Aorta (tissue), 5 donors: ENCODE results near the gene BTBD10. TPM values are rescaled to one million over a fixed set of nuclear protein-coding genes. Genes with fewer than 3 reads are reported as not detected.

Experiments used
- ATAC-seq: fragments of 200-7000 bp; cut with Tn5 transposase; one replicate; pipeline ENCODE4 v1.9.1; 2022; ENCODE audit warnings: moderate library complexity; ENCODE audit not compliant: low FRiP score
- DNase-seq, 2 donors: peaks; one replicate each; pipeline ENCODE4 v3.0.0-alpha.2; 2020
- H3K27ac ChIP-seq, 2 donors: one replicate each; pipeline ENCODE4 v1.5.1; 2013; ENCODE audit warnings: low read length in 2 of 2, mild to moderate bottlenecking in 2 of 2, moderate library complexity in 2 of 2, control low read depth in 1 of 2, inconsistent platforms in 1 of 2, low read depth in 1 of 2
- H3K27me3 ChIP-seq, 2 donors: one replicate each; pipeline ENCODE4 v1.6.1; 2013; ENCODE audit warnings: control low read depth in 1 of 2, low read length in 1 of 2, mild to moderate bottlenecking in 1 of 2, moderate library complexity in 1 of 2; ENCODE audit not compliant: insufficient read depth in 2 of 2, control insufficient read depth in 1 of 2
- H3K36me3 ChIP-seq, 2 donors: one replicate each; pipeline ENCODE4 v1.6.1; 2013; ENCODE audit warnings: control low read depth in 1 of 2, low read length in 1 of 2, mild to moderate bottlenecking in 1 of 2; ENCODE audit not compliant: insufficient read depth in 2 of 2, control insufficient read depth in 1 of 2
- H3K4me1 ChIP-seq, 2 donors: one replicate each; pipeline ENCODE4 v1.6.1; 2013; ENCODE audit warnings: low read length in 2 of 2, control low read depth in 1 of 2, mild to moderate bottlenecking in 1 of 2, moderate library complexity in 1 of 2; ENCODE audit not compliant: insufficient read depth in 2 of 2, control insufficient read depth in 1 of 2
- H3K4me3 ChIP-seq, 2 donors: one replicate each; pipeline ENCODE4 v1.5.1; 2013; ENCODE audit warnings: low read length in 2 of 2, control low read depth in 1 of 2, mild to moderate bottlenecking in 1 of 2
- H3K9me3 ChIP-seq: one replicate; pipeline ENCODE4 v1.6.1; 2013; ENCODE audit warnings: mild to moderate bottlenecking, low read length; ENCODE audit not compliant: control insufficient read depth
- WGBS, 2 donors: extraction: QIAGEN DNeasy Blood & Tissue Kit; methylation state at CpG; one replicate each; pipeline ENCODE4 v1.1.7; 2013; 5-methylcytosine and 5-hydroxymethylcytosine counted together
- intact Hi-C, 2 donors: fragments of 100-400 bp; cut with DNase I; formaldehyde crosslinking; loops; one replicate each; pipeline versions ENCODE4 v1.14.2 to v1.15.0; 2022
- polyA plus RNA-seq, 2 donors: library from polyadenylated mRNA; stranded (reverse); fragments of 200-250 nt; gene quantifications; one replicate each; pipeline ENCODE4 v1.2.3, GENCODE V29; 2013
- total RNA-seq, 2 donors: library from RNA; stranded (reverse); fragmentation: NEBNext Ultra II Directional; extraction: Animal tissue kit (Norgen Biotek cat#: 25700); gene quantifications; one replicate each; pipeline ENCODE4 v1.2.1, GENCODE V29; 2021
- donor health status: healthy with polysubstance abuse.
- donor health status: Bipolar disorder and iron deficiency.
- donor health status: DM: no; HTN: no; CAD: no.
- donor health status: DM: no; HTN: no; CAD: no.
- donor health status: DM: yes; HTN: yes; CAD: no.

BTBD10 gene
- total and polyA plus RNA-seq, 4 donors: 19.2 to 35.3 (median 29.9) TPM

GRCh38 chr11:13376402-13376801 lies 86.6 kb downstream of the BTBD10 start:
- ATAC-seq (no peak), DNase-seq (no peak)
- Histone ChIP-seq H3K36me3 (peaks cover 3 to 10% of the 10 kb centered on the region in 2 donors), H3K4me1 (peaks cover 0 to 4% of the 10 kb centered on the region in 2 donors), H3K4me3 (no peak overlapping the region), H3K27ac (no peak overlapping the region), H3K27me3 (no peaks in the 10 kb centered on the region), H3K9me3 (no peaks in the 10 kb centered on the region)
- intact Hi-C loops: no loop called here
- 82 to 85% methylated on average over 5 of the region's 5 CpGs for WGBS, 2 donors

- Histone ChIP-seq H3K4me3 (no peak overlapping the region), H3K27me3 (no peaks in the 10 kb centered on the region), H3K27ac (no peak overlapping the region), H3K4me1 (peaks cover 0 to 4% of the 10 kb centered on the region in 2 donors), H3K9me3 (no peaks in the 10 kb centered on the region), H3K36me3 (peaks cover 3 to 10% of the 10 kb centered on the region in 2 donors)
- DNase-seq: no peak
- intact Hi-C loops: no loop called here
- no peak for ATAC-seq
Observed at GRCh38 chr11:13375798-13376197, 87.2 kb downstream of the BTBD10 start.

GRCh38 chr11:13373216-13373615 lies 89.8 kb downstream of the BTBD10 start:
- H3K27me3 ChIP-seq: no peaks in the 10 kb centered on the region
- WGBS, 2 donors: 96 to 97% methylated on average over 2 of the region's 2 CpGs
- no peaks in the 10 kb centered on the region for H3K4me1 ChIP-seq
- no peak overlapping the region for H3K4me3 ChIP-seq
- H3K9me3 ChIP-seq: no peaks in the 10 kb centered on the region
- DNase-seq (no peak), ATAC-seq (no peak)
- intact Hi-C loops: no loop called here
- H3K36me3 ChIP-seq: peaks cover 0 to 16% of the 10 kb centered on the region in 2 donors
- H3K27ac ChIP-seq: no peak overlapping the region

GRCh38 chr11:13368041-13368446 lies 95.0 kb downstream of the BTBD10 start:
- 48 to 51% methylated on average over 5 of the region's 5 CpGs for WGBS, 2 donors
- Histone ChIP-seq H3K4me1 (no peaks in the 10 kb centered on the region), H3K4me3 (no peak overlapping the region), H3K9me3 (no peaks in the 10 kb centered on the region), H3K27me3 (no peaks in the 10 kb centered on the region), H3K36me3 (peaks cover 5 to 10% of the 10 kb centered on the region in 2 donors), H3K27ac (no peak overlapping the region)
- intact Hi-C loops: no loop called here
- no peak for DNase-seq
- no peak for ATAC-seq

- Histone ChIP-seq H3K36me3 (peaks cover 5 to 9% of the 10 kb centered on the region in 2 donors), H3K27ac (no peak overlapping the region), H3K27me3 (no peaks in the 10 kb centered on the region), H3K4me1 (no peaks in the 10 kb centered on the region), H3K4me3 (no peak overlapping the region), H3K9me3 (no peaks in the 10 kb centered on the region)
- intact Hi-C loops: no loop called here
- WGBS, 2 donors: 92% methylated on average over 4 of the region's 4 CpGs
- DNase-seq: no peak
- ATAC-seq: no peak
Observed at GRCh38 chr11:13367115-13367514, 95.9 kb downstream of the BTBD10 start.

GRCh38 chr11:13366266-13367026 lies 96.6 kb downstream of the BTBD10 start:
- no peak overlapping the region for H3K27ac ChIP-seq
- no peaks in the 10 kb centered on the region for H3K9me3 ChIP-seq
- intact Hi-C loops: no loop called here
- no peak for DNase-seq
- no peak for ATAC-seq
- H3K4me3 ChIP-seq: no peak overlapping the region
- peaks cover 7 to 11% of the 10 kb centered on the region in 2 donors for H3K36me3 ChIP-seq
- 92 to 94% methylated on average over 7 of the region's 7 CpGs for WGBS, 2 donors
- no peaks in the 10 kb centered on the region for H3K27me3 ChIP-seq
- no peaks in the 10 kb centered on the region for H3K4me1 ChIP-seq

- Histone ChIP-seq H3K4me3 (no peak overlapping the region), H3K27me3 (no peaks in the 10 kb centered on the region), H3K4me1 (no peaks in the 10 kb centered on the region), H3K27ac (no peak overlapping the region), H3K9me3 (no peaks in the 10 kb centered on the region), H3K36me3 (peaks cover 8% of the 10 kb centered on the region in 2 donors)
- intact Hi-C loops: no loop called here
- WGBS, 2 donors: 84 to 85% methylated on average over 2 of the region's 2 CpGs
- no peak for DNase-seq
- ATAC-seq: no peak
Observed at GRCh38 chr11:13364388-13364787, 98.6 kb downstream of the BTBD10 start.

- DNase-seq (no peak), ATAC-seq (no peak)
- H3K27ac ChIP-seq: no peak overlapping the region
- H3K9me3 ChIP-seq: no peaks in the 10 kb centered on the region
- no peaks in the 10 kb centered on the region for H3K27me3 ChIP-seq
- intact Hi-C loops: no loop called here
- no peaks in the 10 kb centered on the region for H3K4me1 ChIP-seq
- H3K36me3 ChIP-seq: peaks cover 6 to 8% of the 10 kb centered on the region in 2 donors
- 96 to 97% methylated on average over 9 of the region's 9 CpGs for WGBS, 2 donors
- H3K4me3 ChIP-seq: no peak overlapping the region
Observed at GRCh38 chr11:13362596-13363109, 100.4 kb downstream of the BTBD10 start.

- Histone ChIP-seq H3K9me3 (no peaks in the 10 kb centered on the region), H3K27ac (no peak overlapping the region), H3K27me3 (no peaks in the 10 kb centered on the region), H3K4me1 (no peaks in the 10 kb centered on the region), H3K4me3 (no peak overlapping the region), H3K36me3 (peaks cover 3 to 7% of the 10 kb centered on the region in 2 donors)
- no peak for ATAC-seq
- no peak for DNase-seq
- WGBS, 2 donors: 87% methylated on average over 6 of the region's 6 CpGs
- intact Hi-C loops: no loop called here
Observed at GRCh38 chr11:13358596-13359270, 104.3 kb downstream of the BTBD10 start.
